Peyer's patch (tissue), 4 donors: ENCODE data around the gene CTTNBP2NL.

Experiments
- CTCF ChIP-seq, 6 experiments: fragments of 450-650 bp in 4 of 6; fragments of 200-600 bp in 2 of 6; sonication (generic) in 1 of 6; IDR thresholded peaks; one replicate each; pipeline ENCODE4 v1.5.1; 2017 to 2019; ENCODE audit warnings: antibody characterized with exemption in 6 of 6, mild to moderate bottlenecking in 3 of 6, moderate library complexity in 1 of 6
- POLR2A ChIP-seq, 2 donors: fragments of 450-650 bp; IDR thresholded peaks; one replicate each; pipeline ENCODE4 v1.5.1; 2017; ENCODE audit warnings: antibody characterized with exemption in 2 of 2, mild to moderate bottlenecking in 2 of 2, moderate library complexity in 2 of 2

- no peak for TF ChIP-seq POLR2A (IDR thresholded peaks at IDR 0.05)
- no peak for TF ChIP-seq CTCF (IDR thresholded peaks at IDR 0.05)
Observed at GRCh38 chr1:112488141-112488540, 92.1 kb downstream of the CTTNBP2NL start.
